ENCODE data around the gene PTMS.

Gene PTMS

GRCh38 chr12:6752167-6752920 lies 13.8 kb upstream of the PTMS start:
- Histone ChIP-seq H3K27ac (peak overlapping the region; percentile 97), H3K4me3 (ENCODE audit: low read depth, low read length) (peak overlapping the region; percentile 93), H3K4me2 (ENCODE audit: low read length) (peak overlapping the region; percentile 94), H3K9ac (peak overlapping the region; percentile 93), H3K4me1 (peaks cover 16% of the 10 kb centered on the region), H3K79me2 (no peaks in the 10 kb centered on the region), H3K9me3 (ENCODE audit: control insufficient read depth, low read length) (no peaks in the 10 kb centered on the region), H3K27me3 (ENCODE audit: control insufficient read depth, insufficient read depth, low read length) (no peaks in the 10 kb centered on the region), H2AFZ (peak overlapping the region; percentile 75), H3K36me3 (ENCODE audit: control insufficient read depth, insufficient read depth, low read length) (no peaks in the 10 kb centered on the region)
- TF ChIP-seq, protein P1, sequence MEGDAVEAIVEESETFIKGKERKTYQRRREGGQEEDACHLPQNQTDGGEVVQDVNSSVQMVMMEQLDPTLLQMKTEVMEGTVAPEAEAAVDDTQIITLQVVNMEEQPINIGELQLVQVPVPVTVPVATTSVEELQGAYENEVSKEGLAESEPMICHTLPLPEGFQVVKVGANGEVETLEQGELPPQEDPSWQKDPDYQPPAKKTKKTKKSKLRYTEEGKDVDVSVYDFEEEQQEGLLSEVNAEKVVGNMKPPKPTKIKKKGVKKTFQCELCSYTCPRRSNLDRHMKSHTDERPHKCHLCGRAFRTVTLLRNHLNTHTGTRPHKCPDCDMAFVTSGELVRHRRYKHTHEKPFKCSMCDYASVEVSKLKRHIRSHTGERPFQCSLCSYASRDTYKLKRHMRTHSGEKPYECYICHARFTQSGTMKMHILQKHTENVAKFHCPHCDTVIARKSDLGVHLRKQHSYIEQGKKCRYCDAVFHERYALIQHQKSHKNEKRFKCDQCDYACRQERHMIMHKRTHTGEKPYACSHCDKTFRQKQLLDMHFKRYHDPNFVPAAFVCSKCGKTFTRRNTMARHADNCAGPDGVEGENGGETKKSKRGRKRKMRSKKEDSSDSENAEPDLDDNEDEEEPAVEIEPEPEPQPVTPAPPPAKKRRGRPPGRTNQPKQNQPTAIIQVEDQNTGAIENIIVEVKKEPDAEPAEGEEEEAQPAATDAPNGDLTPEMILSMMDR (IDR thresholded peaks at IDR 0.05), result no peak

DNA sequence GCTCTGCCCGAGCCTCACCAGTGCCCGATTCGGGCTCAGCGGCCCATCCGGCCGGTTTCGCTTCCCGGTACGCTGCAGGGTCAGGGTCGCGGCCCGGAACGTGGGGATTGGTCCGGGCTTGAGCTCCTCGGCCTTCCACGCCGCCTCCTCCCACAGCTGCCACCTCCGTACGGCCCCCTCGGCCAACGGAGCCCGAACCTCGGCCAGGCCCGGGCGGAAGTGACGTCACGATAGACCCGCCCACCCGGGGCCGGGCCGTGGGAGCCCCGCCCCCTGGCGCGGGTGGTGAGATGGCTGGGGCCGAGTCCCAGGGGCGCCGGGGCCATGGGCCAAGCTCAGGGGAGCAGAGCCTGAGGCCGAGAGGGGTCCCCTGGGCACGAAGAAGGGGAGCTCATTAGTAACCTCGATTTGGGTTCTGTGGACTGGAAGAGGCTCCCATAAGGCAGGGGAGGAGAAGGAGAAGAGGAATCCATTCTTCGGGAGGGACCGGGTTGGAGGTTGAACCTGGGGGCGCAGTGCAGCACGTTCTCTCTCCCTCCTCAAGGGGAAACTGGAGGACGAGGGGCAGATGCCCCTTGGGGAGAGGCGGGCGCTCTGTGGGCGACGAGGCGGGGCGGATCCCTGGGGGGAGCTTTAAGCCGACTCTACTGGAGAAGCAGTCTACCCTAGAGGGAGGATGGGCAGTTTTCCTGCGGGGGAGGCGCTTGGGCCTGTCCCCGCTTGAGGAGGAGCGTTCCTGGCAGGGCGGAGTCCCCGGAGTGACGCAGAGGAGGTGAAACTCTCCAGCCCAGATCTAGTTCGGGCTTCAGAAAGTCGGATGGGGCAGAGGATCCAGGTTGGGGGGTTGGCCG lies 13.0 kb upstream of the PTMS start, which contains the start of gene MLF2:
TSS of gene MLF2 (minus strand) at position 221 of the 851 bp plus-strand sequence. CDS start 807 bp downstream, outside the sequence.
- Histone ChIP-seq H3K79me2 (no peaks in the 10 kb centered on the region), H3K4me2 (ENCODE audit: low read length) (peak within 1 kb of the TSS; percentile 94), H3K9ac (peak within 1 kb of the TSS; percentile 93), H2AFZ (peak within 1 kb of the TSS; percentile 75), H3K27me3 (ENCODE audit: control insufficient read depth, insufficient read depth, low read length) (no peaks in the 10 kb centered on the region), H3K4me3 (ENCODE audit: low read depth, low read length) (peak within 1 kb of the TSS; percentile 93), H3K4me1 (peaks cover 16% of the 10 kb centered on the region), H3K9me3 (ENCODE audit: control insufficient read depth, low read length) (no peaks in the 10 kb centered on the region), H3K27ac (peak within 1 kb of the TSS; percentile 97), H3K36me3 (ENCODE audit: control insufficient read depth, insufficient read depth, low read length) (no peaks in the 10 kb centered on the region)
- TF ChIP-seq, protein P1 (IDR thresholded peaks at IDR 0.05), result peak; percentile 96

DNA sequence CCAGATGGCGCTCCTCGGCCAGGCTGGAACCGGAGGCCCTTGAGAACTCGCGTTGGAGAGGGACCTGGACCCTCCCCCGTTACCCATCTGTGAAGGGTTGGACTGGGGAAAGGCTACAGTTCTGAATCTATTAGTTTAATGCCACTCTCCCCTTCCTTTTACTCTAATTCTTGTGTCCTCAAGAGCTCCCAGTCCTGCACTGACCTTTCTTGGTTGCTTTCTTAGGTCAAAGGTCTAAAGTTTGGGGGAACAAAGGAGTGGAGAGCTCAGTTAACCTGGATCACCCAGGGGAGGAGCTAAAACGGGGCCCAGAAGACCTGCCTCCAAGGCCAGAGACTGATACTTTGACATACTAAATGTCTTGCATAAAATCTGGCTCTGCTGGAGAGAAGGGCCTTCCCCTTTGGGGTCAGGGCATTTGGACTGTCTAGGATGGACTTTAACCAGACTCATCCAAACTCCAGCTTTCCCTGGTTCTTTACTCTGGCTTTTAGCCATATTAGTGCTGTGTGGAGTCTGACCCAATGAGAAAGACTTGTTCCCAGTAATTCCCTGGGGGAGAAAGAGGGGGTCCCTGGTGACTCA lies 12.3 kb upstream of the PTMS start:
- Histone ChIP-seq H3K36me3 (ENCODE audit: control insufficient read depth, insufficient read depth, low read length) (no peaks in the 10 kb centered on the region), H3K4me3 (ENCODE audit: low read depth, low read length) (peak overlapping the region; percentile 93), H3K4me1 (peaks cover 16% of the 10 kb centered on the region), H3K9me3 (ENCODE audit: control insufficient read depth, low read length) (no peaks in the 10 kb centered on the region), H3K27ac (peak overlapping the region; percentile 97), H3K27me3 (ENCODE audit: control insufficient read depth, insufficient read depth, low read length) (no peaks in the 10 kb centered on the region), H3K79me2 (no peaks in the 10 kb centered on the region), H2AFZ (peak overlapping the region; percentile 16), H3K4me2 (ENCODE audit: low read length) (peak overlapping the region; percentile 94), H3K9ac (no peak overlapping the region)
- TF ChIP-seq, protein P1 (IDR thresholded peaks at IDR 0.05), result no peak

DNA sequence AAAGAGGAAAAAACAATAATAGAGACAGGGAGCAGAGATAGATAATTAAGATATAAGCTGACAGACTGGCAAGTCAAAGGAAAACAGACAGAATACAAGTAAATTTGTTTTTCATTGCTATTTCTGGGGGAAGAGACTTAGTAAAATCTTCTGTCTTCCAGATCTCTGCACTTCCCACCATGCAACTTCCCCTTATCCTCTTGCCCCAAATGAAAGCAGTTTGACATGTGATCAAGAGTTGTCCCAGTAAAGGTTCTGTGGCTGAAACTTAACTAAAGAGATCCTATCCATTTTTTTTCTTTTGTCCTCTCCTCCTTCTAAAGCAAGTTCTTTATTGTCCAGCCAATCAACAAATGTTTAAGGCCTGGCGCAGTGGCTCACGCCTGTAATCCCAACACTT lies 11.8 kb upstream of the PTMS start:
- H3K4me1 ChIP-seq, result peaks cover 16% of the 10 kb centered on the region
- peak overlapping the region; percentile 97 for H3K27ac ChIP-seq
- TF ChIP-seq, protein P1 (IDR thresholded peaks at IDR 0.05), result no peak
- no peaks in the 10 kb centered on the region for H3K27me3 ChIP-seq (ENCODE audit: control insufficient read depth, insufficient read depth, low read length)
- H3K9me3 ChIP-seq (ENCODE audit: control insufficient read depth, low read length), result no peaks in the 10 kb centered on the region
- peak overlapping the region; percentile 16 for H2AFZ ChIP-seq
- no peak overlapping the region for H3K9ac ChIP-seq
- no peaks in the 10 kb centered on the region for H3K36me3 ChIP-seq (ENCODE audit: control insufficient read depth, insufficient read depth, low read length)
- no peak overlapping the region for H3K4me2 ChIP-seq (ENCODE audit: low read length)
- H3K79me2 ChIP-seq, result no peaks in the 10 kb centered on the region
- peak overlapping the region; percentile 93 for H3K4me3 ChIP-seq (ENCODE audit: low read depth, low read length)

All from parathyroid adenoma (tissue), 2 donors.